GM23248 (cell line): Measurements from ENCODE around the gene KSR2.

Experiments
- EZH2 ChIP-seq: fragments of 200-600 bp; sonication (generic); IDR thresholded peaks from 2 replicates; pipeline ENCODE4 v1.6.1; 2018; ENCODE audit warnings: antibody characterized with exemption, mild to moderate bottlenecking; ENCODE audit not compliant: insufficient read depth, poor library complexity, severe bottlenecking
- EZH2phosphoT487 ChIP-seq: fragments of 200-600 bp; sonication (generic); IDR thresholded peaks from 2 replicates; pipeline ENCODE4 v1.6.1; 2018; ENCODE audit warnings: antibody characterized with exemption, moderate library complexity, mild to moderate bottlenecking, low read depth; ENCODE audit not compliant: insufficient read depth

- TF ChIP-seq EZH2phosphoT487 = no peak
- no peak for TF ChIP-seq EZH2
Observed at GRCh38 chr12:117417004-117417403, 551.8 kb downstream of the KSR2 start.
